ENCODE measurements around the gene BCL6. TPM values are rescaled to one million over a fixed set of nuclear protein-coding genes. Genes with fewer than 3 reads are reported as not detected.

Gene BCL6
- total RNA-seq, 4 donors from 2014 or later = 203 to 661 (median 285) TPM

- no peak overlapping the region for H3K4me3 ChIP-seq
- peaks cover 6% of the 10 kb centered on the region for H3K4me1 ChIP-seq
- no peak overlapping the region for H3K27ac ChIP-seq
- 87% methylated on average over 5 of the region's 5 CpGs for WGBS
- no peak for DNase-seq (ENCODE audit: low spot score in 2 of 2)
- H3K36me3 ChIP-seq = no peaks in the 10 kb centered on the region
- no peaks in the 10 kb centered on the region for H3K27me3 ChIP-seq
- no peak for TF ChIP-seq EP300 (IDR thresholded peaks at IDR 0.05)
- TF ChIP-seq POLR2A (IDR thresholded peaks at IDR 0.05) = no peak
- TF ChIP-seq POLR2AphosphoS5 (IDR thresholded peaks at IDR 0.05) = no peak
- TF ChIP-seq CTCF (IDR thresholded peaks at IDR 0.05) = no peak
- no peaks in the 10 kb centered on the region for H3K9me3 ChIP-seq
Observed at GRCh38 chr3:187788984-187789857, 44.0 kb upstream of the BCL6 start.

- Histone ChIP-seq H3K9me3 (no peaks in the 10 kb centered on the region), H3K4me1 (peaks cover 17% of the 10 kb centered on the region), H3K27ac (peak overlapping the region; percentile 63), H3K27me3 (no peaks in the 10 kb centered on the region), H3K36me3 (no peaks in the 10 kb centered on the region), H3K4me3 (no peak overlapping the region)
- 42% methylated on average over 2 of the region's 2 CpGs for WGBS
- TF ChIP-seq POLR2AphosphoS5 (IDR thresholded peaks at IDR 0.05) (no peak), POLR2A (IDR thresholded peaks at IDR 0.05) (no peak), CTCF (IDR thresholded peaks at IDR 0.05) (no peak), EP300 (IDR thresholded peaks at IDR 0.05) (no peak)
- DNase-seq (ENCODE audit: low spot score in 2 of 2) = no peak
Observed at GRCh38 chr3:187783098-187783497, 37.8 kb upstream of the BCL6 start.

- H3K4me1 ChIP-seq = peaks cover 24% of the 10 kb centered on the region
- H3K36me3 ChIP-seq = no peaks in the 10 kb centered on the region
- H3K27ac ChIP-seq = peak overlapping the region; percentile 46
- no peak overlapping the region for H3K4me3 ChIP-seq
- no peaks in the 10 kb centered on the region for H3K9me3 ChIP-seq
- H3K27me3 ChIP-seq = no peaks in the 10 kb centered on the region
- TF ChIP-seq EP300 (IDR thresholded peaks at IDR 0.05) (no peak), CTCF (IDR thresholded peaks at IDR 0.05) (no peak), POLR2AphosphoS5 (IDR thresholded peaks at IDR 0.05) (no peak), POLR2A (IDR thresholded peaks at IDR 0.05) (no peak)
- 75% methylated on average over 3 of the region's 3 CpGs for WGBS
- no peak for DNase-seq (ENCODE audit: low spot score in 2 of 2)
Observed at GRCh38 chr3:187782006-187782405, 36.7 kb upstream of the BCL6 start.

- TF ChIP-seq POLR2A (IDR thresholded peaks at IDR 0.05) = no peak
- TF ChIP-seq EP300 (IDR thresholded peaks at IDR 0.05) = no peak
- TF ChIP-seq CTCF (IDR thresholded peaks at IDR 0.05) = no peak
- TF ChIP-seq POLR2AphosphoS5 (IDR thresholded peaks at IDR 0.05) = no peak
- no peaks in the 10 kb centered on the region for H3K27me3 ChIP-seq
- H3K4me1 ChIP-seq = peaks cover 24% of the 10 kb centered on the region
- 62% methylated on average over 2 of the region's 2 CpGs for WGBS
- H3K4me3 ChIP-seq = no peak overlapping the region
- no peaks in the 10 kb centered on the region for H3K36me3 ChIP-seq
- no peak overlapping the region for H3K27ac ChIP-seq
- DNase-seq (ENCODE audit: low spot score in 2 of 2) = no peak
- H3K9me3 ChIP-seq = no peaks in the 10 kb centered on the region
Observed at GRCh38 chr3:187781001-187781400, 35.7 kb upstream of the BCL6 start.

GRCh38 chr3:187778726-187779125 lies 33.5 kb upstream of the BCL6 start:
- WGBS = 92% methylated on average over 2 of the region's 2 CpGs
- H3K9me3 ChIP-seq = no peaks in the 10 kb centered on the region
- TF ChIP-seq CTCF (IDR thresholded peaks at IDR 0.05) (no peak), EP300 (IDR thresholded peaks at IDR 0.05) (no peak), POLR2AphosphoS5 (IDR thresholded peaks at IDR 0.05) (no peak), POLR2A (IDR thresholded peaks at IDR 0.05) (no peak)
- no peak overlapping the region for H3K27ac ChIP-seq
- no peaks in the 10 kb centered on the region for H3K27me3 ChIP-seq
- no peak for DNase-seq (ENCODE audit: low spot score in 2 of 2)
- H3K4me3 ChIP-seq = no peak overlapping the region
- peaks cover 37% of the 10 kb centered on the region for H3K4me1 ChIP-seq
- no peaks in the 10 kb centered on the region for H3K36me3 ChIP-seq
